GM21381 (cell line): ENCODE data around the gene FOLR2.

ENCODE experiments used
- ATAC-seq: cut with Tn5 transposase; IDR thresholded peaks from one replicate; pipeline ENCODE4 v1.9.1; 2021; ENCODE audit warnings: mild to moderate bottlenecking, moderate library complexity; ENCODE audit not compliant: unreplicated experiment

FOLR2 gene

GRCh38 chr11:72239849-72240460 is 23.4 kb downstream of the FOLR2 start:
- no peak for ATAC-seq

GRCh38 chr11:72240461-72241290 is 24.1 kb downstream of the FOLR2 start:
- no peak for ATAC-seq

GRCh38 chr11:72241291-72241781 is 24.7 kb downstream of the FOLR2 start:
- ATAC-seq, result no peak

- no peak for ATAC-seq
Observed at GRCh38 chr11:72242141-72242540, 25.5 kb downstream of the FOLR2 start.

GRCh38 chr11:72243173-72244059 is 26.8 kb downstream of the FOLR2 start:
- ATAC-seq, result no peak

- no peak for ATAC-seq
Observed at GRCh38 chr11:72244060-72244360, 27.4 kb downstream of the FOLR2 start, which contains the start of gene PHOX2A. Gene PHOX2A, minus strand, starts transcription at chr11:72244176. Its CDS starts 172 bp downstream, at chr11:72244004.

GRCh38 chr11:72244361-72245262 is 28.0 kb downstream of the FOLR2 start:
- ATAC-seq, result no peak

GRCh38 chr11:72245263-72245816 is 28.7 kb downstream of the FOLR2 start:
- no peak for ATAC-seq

- ATAC-seq, result no peak
Observed at GRCh38 chr11:72247584-72247983, 31.0 kb downstream of the FOLR2 start.

GRCh38 chr11:72249961-72250360 is 33.4 kb downstream of the FOLR2 start:
- no peak for ATAC-seq

- no peak for ATAC-seq
Observed at GRCh38 chr11:72250661-72251464, 34.3 kb downstream of the FOLR2 start.

GRCh38 chr11:72251614-72252013 is 35.0 kb downstream of the FOLR2 start:
- no peak for ATAC-seq

GRCh38 chr11:72253392-72253791 is 36.8 kb downstream of the FOLR2 start:
- no peak for ATAC-seq

- no peak for ATAC-seq
Observed at GRCh38 chr11:72254299-72254993, 37.9 kb downstream of the FOLR2 start.

- ATAC-seq, result no peak
Observed at GRCh38 chr11:72257570-72257969, 41.0 kb downstream of the FOLR2 start.

- ATAC-seq, result no peak
Observed at GRCh38 chr11:72259490-72259889, 42.9 kb downstream of the FOLR2 start.

- ATAC-seq, result no peak
Observed at GRCh38 chr11:72260574-72260973, 44.0 kb downstream of the FOLR2 start.

- ATAC-seq, result no peak
Observed at GRCh38 chr11:72263361-72263760, 46.8 kb downstream of the FOLR2 start.

GRCh38 chr11:72265951-72266350 is 49.4 kb downstream of the FOLR2 start:
- no peak for ATAC-seq
